Measurements from ENCODE around the gene MEX3D. TPM values are rescaled to one million over a fixed set of nuclear protein-coding genes. Genes with fewer than 3 reads are reported as not detected.

MEX3D gene
- total RNA-seq = 1 to 10 TPM; 4.5 to 4.9 TPM
- under 1 TPM in 1 of 2 donors, not detected in 1; 0.16 TPM for polyA plus RNA-seq

GRCh38 chr19:1568320-1569019, at the start of gene MEX3D:
Gene MEX3D (minus strand): TSS chr19:1568325. CDS start chr19:1568058, 267 bp downstream.
- Mint-ChIP-seq H3K27me3 (peaks cover 2% of the 10 kb centered on the region in 2 donors), H3K4me3 (peak within 1 kb of the TSS in 6 of 8 donors; percentile 26 to 76 (median 46)), H3K36me3 (no peaks in the 10 kb centered on the region), H3K9me3 (peaks cover 0 to 2% (median 0%) of the 10 kb centered on the region in 8 donors), H3K27ac (peak within 1 kb of the TSS in 3 of 7 donors; percentile 23 to 77 (median 25)), H3K4me1 (peaks cover 2 to 11% (median 3%) of the 10 kb centered on the region in 4 donors)
- ChIA-PET POLR2A (ENCODE audit: partially characterized antibody) (interaction anchor here (0.7 to 1.3 kb wide), 2 partner anchors 24 to 40 kb away, joined by 4 read pairs; partner anchors contain the start of gene MBD3), CTCF (ENCODE audit: partially characterized antibody) (no interaction called here)
- H3K36me3 ChIP-seq (ENCODE audit: insufficient read depth, low read length) = no peaks in the 10 kb centered on the region
- no peak within 1 kb of the TSS for H3K4me3 ChIP-seq (ENCODE audit: low read length in 2 of 2)
- intact Hi-C loops (cut with micrococcal nuclease) = loop anchor here (1.0 kb wide), 2 partner anchors 24 to 37 kb away; partner anchors contain the start of genes MBD3 and UQCR11
- H3K27me3 ChIP-seq (ENCODE audit: insufficient read depth, low read length) = no peaks in the 10 kb centered on the region
- H3K27ac ChIP-seq (ENCODE audit: low read depth, low read length) = no peak within 1 kb of the TSS
- H3K9me3 ChIP-seq (ENCODE audit: control insufficient read depth in 1 of 2, low read length in 2 of 2) = no peaks in the 10 kb centered on the region
- peak; percentile 70 to 82 (median 80) for DNase-seq
- peaks cover 7% of the 10 kb centered on the region for H3K4me1 ChIP-seq (ENCODE audit: insufficient read depth, low read length)

- intact Hi-C loops (cut with micrococcal nuclease) = no loop called here
- Histone ChIP-seq H3K4me1 (ENCODE audit: insufficient read depth, low read length) (peaks cover 12% of the 10 kb centered on the region), H3K4me3 (ENCODE audit: low read length in 2 of 2) (no peak overlapping the region), H3K36me3 (ENCODE audit: insufficient read depth, low read length) (peaks cover 23% of the 10 kb centered on the region), H3K27me3 (ENCODE audit: insufficient read depth, low read length) (no peaks in the 10 kb centered on the region), H3K27ac (ENCODE audit: low read depth, low read length) (no peak overlapping the region), H3K9me3 (ENCODE audit: control insufficient read depth in 1 of 2, low read length in 2 of 2) (no peaks in the 10 kb centered on the region)
- peaks cover 0 to 2% (median 0%) of the 10 kb centered on the region in 8 donors for H3K9me3 Mint-ChIP-seq
- CTCF ChIA-PET (ENCODE audit: partially characterized antibody) = interaction anchor here (1.0 to 1.6 kb wide), 3 partner anchors 12 to 56 kb away, joined by 3 to 5 read pairs (median 3); partner anchors contain the start of gene UQCR11
- no peaks in the 10 kb centered on the region for H3K27me3 Mint-ChIP-seq
- DNase-seq = peak in 1 of 5 donors; percentile 9
- no peak overlapping the region for H3K4me3 Mint-ChIP-seq
- POLR2A ChIA-PET (ENCODE audit: partially characterized antibody) = no interaction called here
- H3K36me3 Mint-ChIP-seq = peaks cover 19 to 29% of the 10 kb centered on the region in 2 donors
- H3K4me1 Mint-ChIP-seq = peaks cover 3 to 32% (median 11%) of the 10 kb centered on the region in 4 donors
- H3K27ac Mint-ChIP-seq = peak overlapping the region in 6 of 7 donors; percentile 16 to 87 (median 61)
These were observed 48.8 kb upstream of the MEX3D start for GRCh38 chr19:1616875-1617274.

GRCh38 chr19:1616396-1616795, 48.3 kb upstream of the MEX3D start:
- ChIA-PET POLR2A (ENCODE audit: partially characterized antibody) (no interaction called here), CTCF (ENCODE audit: partially characterized antibody) (interaction anchor here (1.6 kb wide), 1 partner anchor 56 kb away, joined by 3 read pairs; no protein-coding TSS in a partner anchor)
- intact Hi-C loops (cut with micrococcal nuclease) = no loop called here
- Mint-ChIP-seq H3K9me3 (peaks cover 0 to 2% (median 0%) of the 10 kb centered on the region in 8 donors), H3K36me3 (peaks cover 19 to 29% of the 10 kb centered on the region in 2 donors), H3K4me3 (no peak overlapping the region), H3K27me3 (no peaks in the 10 kb centered on the region), H3K4me1 (peaks cover 3 to 33% (median 11%) of the 10 kb centered on the region in 4 donors), H3K27ac (peak overlapping the region in 4 of 7 donors; percentile 8 to 87 (median 59))
- Histone ChIP-seq H3K4me1 (ENCODE audit: insufficient read depth, low read length) (peaks cover 13% of the 10 kb centered on the region), H3K9me3 (ENCODE audit: control insufficient read depth in 1 of 2, low read length in 2 of 2) (no peaks in the 10 kb centered on the region), H3K36me3 (ENCODE audit: insufficient read depth, low read length) (peaks cover 25% of the 10 kb centered on the region), H3K27ac (ENCODE audit: low read depth, low read length) (no peak overlapping the region), H3K4me3 (ENCODE audit: low read length in 2 of 2) (no peak overlapping the region), H3K27me3 (ENCODE audit: insufficient read depth, low read length) (no peaks in the 10 kb centered on the region)
- DNase-seq = peak in 1 of 5 donors; percentile 13

GRCh38 chr19:1615156-1615765, 47.1 kb upstream of the MEX3D start:
- Mint-ChIP-seq H3K27me3 (no peaks in the 10 kb centered on the region), H3K4me1 (peaks cover 5 to 44% (median 18%) of the 10 kb centered on the region in 4 donors), H3K4me3 (no peak overlapping the region), H3K27ac (no peak overlapping the region), H3K36me3 (peaks cover 19 to 32% of the 10 kb centered on the region in 2 donors), H3K9me3 (peaks cover 0 to 2% (median 0%) of the 10 kb centered on the region in 8 donors)
- H3K36me3 ChIP-seq (ENCODE audit: insufficient read depth, low read length) = peaks cover 27% of the 10 kb centered on the region
- intact Hi-C loops (cut with micrococcal nuclease) = no loop called here
- ChIA-PET POLR2A (ENCODE audit: partially characterized antibody) (no interaction called here), CTCF (ENCODE audit: partially characterized antibody) (interaction anchor here (1.6 kb wide), 1 partner anchor 57 kb away, joined by 3 read pairs; no protein-coding TSS in a partner anchor)
- H3K27me3 ChIP-seq (ENCODE audit: insufficient read depth, low read length) = no peaks in the 10 kb centered on the region
- no peak overlapping the region for H3K4me3 ChIP-seq (ENCODE audit: low read length in 2 of 2)
- H3K4me1 ChIP-seq (ENCODE audit: insufficient read depth, low read length) = peaks cover 20% of the 10 kb centered on the region
- peak in 1 of 5 donors; percentile 10 for DNase-seq
- H3K27ac ChIP-seq (ENCODE audit: low read depth, low read length) = no peak overlapping the region
- H3K9me3 ChIP-seq (ENCODE audit: control insufficient read depth in 1 of 2, low read length in 2 of 2) = no peaks in the 10 kb centered on the region

- Mint-ChIP-seq H3K27me3 (no peaks in the 10 kb centered on the region), H3K4me1 (peaks cover 10 to 56% (median 25%) of the 10 kb centered on the region in 4 donors), H3K27ac (no peak overlapping the region), H3K36me3 (peaks cover 19 to 29% of the 10 kb centered on the region in 2 donors), H3K9me3 (peaks cover 0 to 2% (median 0%) of the 10 kb centered on the region in 8 donors), H3K4me3 (no peak overlapping the region)
- H3K4me1 ChIP-seq (ENCODE audit: insufficient read depth, low read length) = peaks cover 32% of the 10 kb centered on the region
- H3K4me3 ChIP-seq (ENCODE audit: low read length in 2 of 2) = no peak overlapping the region
- CTCF ChIA-PET (ENCODE audit: partially characterized antibody) = no interaction called here
- no peak overlapping the region for H3K27ac ChIP-seq (ENCODE audit: low read depth, low read length)
- peaks cover 27% of the 10 kb centered on the region for H3K36me3 ChIP-seq (ENCODE audit: insufficient read depth, low read length)
- peak in 1 of 5 donors; percentile 9 for DNase-seq
- intact Hi-C loops (cut with micrococcal nuclease) = no loop called here
- POLR2A ChIA-PET (ENCODE audit: partially characterized antibody) = interaction anchor here (1.1 kb wide), 1 partner anchor 21 kb away, joined by 3 read pairs; no protein-coding TSS in a partner anchor
- no peaks in the 10 kb centered on the region for H3K27me3 ChIP-seq (ENCODE audit: insufficient read depth, low read length)
- no peaks in the 10 kb centered on the region for H3K9me3 ChIP-seq (ENCODE audit: control insufficient read depth in 1 of 2, low read length in 2 of 2)
These were observed 45.9 kb upstream of the MEX3D start for GRCh38 chr19:1613808-1614570.

GRCh38 chr19:1613146-1613545, 45.0 kb upstream of the MEX3D start:
- Histone ChIP-seq H3K4me3 (ENCODE audit: low read length in 2 of 2) (no peak overlapping the region), H3K27ac (ENCODE audit: low read depth, low read length) (no peak overlapping the region), H3K9me3 (ENCODE audit: control insufficient read depth in 1 of 2, low read length in 2 of 2) (no peaks in the 10 kb centered on the region), H3K27me3 (ENCODE audit: insufficient read depth, low read length) (no peaks in the 10 kb centered on the region), H3K4me1 (ENCODE audit: insufficient read depth, low read length) (peaks cover 41% of the 10 kb centered on the region), H3K36me3 (ENCODE audit: insufficient read depth, low read length) (peaks cover 27% of the 10 kb centered on the region)
- POLR2A ChIA-PET (ENCODE audit: partially characterized antibody) = interaction anchor here (1.1 kb wide), 1 partner anchor 20 kb away, joined by 3 read pairs; no protein-coding TSS in a partner anchor
- peaks cover 14 to 59% (median 32%) of the 10 kb centered on the region in 4 donors for H3K4me1 Mint-ChIP-seq
- CTCF ChIA-PET (ENCODE audit: partially characterized antibody) = no interaction called here
- peaks cover 19 to 30% of the 10 kb centered on the region in 2 donors for H3K36me3 Mint-ChIP-seq
- H3K27ac Mint-ChIP-seq = peak overlapping the region in 1 of 7 donors; percentile 35
- no peak overlapping the region for H3K4me3 Mint-ChIP-seq
- H3K9me3 Mint-ChIP-seq = no peaks in the 10 kb centered on the region
- H3K27me3 Mint-ChIP-seq = no peaks in the 10 kb centered on the region
- no peak for DNase-seq
- intact Hi-C loops (cut with micrococcal nuclease) = no loop called here
